ENCODE measurements around the gene TPT1.

Gene TPT1

GRCh38 chr13:45325806-45326205 is 15.2 kb downstream of the TPT1 start:
- no peak for TF ChIP-seq JUND (IDR thresholded peaks at IDR 0.05; ENCODE audit: low read depth)
- DNase-seq (ENCODE audit: low read depth in 1 of 2, low spot score in 1 of 2), result no peak
- in situ Hi-C loops (cut with HindIII; ENCODE audit: low pct_unique_long_range_greater_than_20kb, low sequenced_read_pairs), result no loop called here

- TF ChIP-seq JUND (IDR thresholded peaks at IDR 0.05; ENCODE audit: low read depth), result no peak
- no peak for DNase-seq (ENCODE audit: low read depth in 1 of 2, low spot score in 1 of 2)
- in situ Hi-C loops (cut with HindIII; ENCODE audit: low pct_unique_long_range_greater_than_20kb, low sequenced_read_pairs), result no loop called here
These were observed 19.9 kb downstream of the TPT1 start for GRCh38 chr13:45320876-45321629.

GRCh38 chr13:45316996-45317395 is 24.0 kb downstream of the TPT1 start:
- DNase-seq (ENCODE audit: low read depth in 1 of 2, low spot score in 1 of 2), result no peak
- TF ChIP-seq JUND (IDR thresholded peaks at IDR 0.05; ENCODE audit: low read depth), result no peak
- in situ Hi-C loops (cut with HindIII; ENCODE audit: low pct_unique_long_range_greater_than_20kb, low sequenced_read_pairs), result no loop called here

- DNase-seq (ENCODE audit: low read depth in 1 of 2, low spot score in 1 of 2), result no peak
- in situ Hi-C loops (cut with HindIII; ENCODE audit: low pct_unique_long_range_greater_than_20kb, low sequenced_read_pairs), result no loop called here
- TF ChIP-seq JUND (IDR thresholded peaks at IDR 0.05; ENCODE audit: low read depth), result no peak
These were observed 24.6 kb downstream of the TPT1 start for GRCh38 chr13:45316338-45316737.

GRCh38 chr13:45315520-45316167 is 25.3 kb downstream of the TPT1 start:
- no peak for DNase-seq (ENCODE audit: low read depth in 1 of 2, low spot score in 1 of 2)
- in situ Hi-C loops (cut with HindIII; ENCODE audit: low pct_unique_long_range_greater_than_20kb, low sequenced_read_pairs), result no loop called here
- TF ChIP-seq JUND (IDR thresholded peaks at IDR 0.05; ENCODE audit: low read depth), result no peak

GRCh38 chr13:45314822-45315221 is 26.2 kb downstream of the TPT1 start:
- in situ Hi-C loops (cut with HindIII; ENCODE audit: low pct_unique_long_range_greater_than_20kb, low sequenced_read_pairs), result no loop called here
- no peak for DNase-seq (ENCODE audit: low read depth in 1 of 2, low spot score in 1 of 2)
- TF ChIP-seq JUND (IDR thresholded peaks at IDR 0.05; ENCODE audit: low read depth), result no peak

GRCh38 chr13:45310341-45311131 is 30.4 kb downstream of the TPT1 start:
- no peak for DNase-seq (ENCODE audit: low read depth in 1 of 2, low spot score in 1 of 2)
- in situ Hi-C loops (cut with HindIII; ENCODE audit: low pct_unique_long_range_greater_than_20kb, low sequenced_read_pairs), result no loop called here
- no peak for TF ChIP-seq JUND (IDR thresholded peaks at IDR 0.05; ENCODE audit: low read depth)

- in situ Hi-C loops (cut with HindIII; ENCODE audit: low pct_unique_long_range_greater_than_20kb, low sequenced_read_pairs), result no loop called here
- no peak for TF ChIP-seq JUND (IDR thresholded peaks at IDR 0.05; ENCODE audit: low read depth)
- no peak for DNase-seq (ENCODE audit: low read depth in 1 of 2, low spot score in 1 of 2)
These were observed 34.0 kb downstream of the TPT1 start for GRCh38 chr13:45306966-45307365.

GRCh38 chr13:45305079-45305478 is 35.9 kb downstream of the TPT1 start:
- in situ Hi-C loops (cut with HindIII; ENCODE audit: low pct_unique_long_range_greater_than_20kb, low sequenced_read_pairs), result no loop called here
- DNase-seq (ENCODE audit: low read depth in 1 of 2, low spot score in 1 of 2), result no peak
- TF ChIP-seq JUND (IDR thresholded peaks at IDR 0.05; ENCODE audit: low read depth), result no peak

GRCh38 chr13:45303866-45304265 is 37.1 kb downstream of the TPT1 start:
- no peak for DNase-seq (ENCODE audit: low read depth in 1 of 2, low spot score in 1 of 2)
- no peak for TF ChIP-seq JUND (IDR thresholded peaks at IDR 0.05; ENCODE audit: low read depth)
- in situ Hi-C loops (cut with HindIII; ENCODE audit: low pct_unique_long_range_greater_than_20kb, low sequenced_read_pairs), result no loop called here

- DNase-seq (ENCODE audit: low read depth in 1 of 2, low spot score in 1 of 2), result no peak
- TF ChIP-seq JUND (IDR thresholded peaks at IDR 0.05; ENCODE audit: low read depth), result no peak
- in situ Hi-C loops (cut with HindIII; ENCODE audit: low pct_unique_long_range_greater_than_20kb, low sequenced_read_pairs), result no loop called here
These were observed 38.0 kb downstream of the TPT1 start for GRCh38 chr13:45303026-45303425.

- in situ Hi-C loops (cut with HindIII; ENCODE audit: low pct_unique_long_range_greater_than_20kb, low sequenced_read_pairs), result no loop called here
- no peak for DNase-seq (ENCODE audit: low read depth in 1 of 2, low spot score in 1 of 2)
These were observed 38.5 kb downstream of the TPT1 start for GRCh38 chr13:45302507-45302906.

GRCh38 chr13:45301263-45301662 is 39.7 kb downstream of the TPT1 start:
- no peak for TF ChIP-seq JUND (IDR thresholded peaks at IDR 0.05; ENCODE audit: low read depth)
- peak in 1 of 2 experiments; percentile 25 for DNase-seq (ENCODE audit: low read depth in 1 of 2, low spot score in 1 of 2)
- in situ Hi-C loops (cut with HindIII; ENCODE audit: low pct_unique_long_range_greater_than_20kb, low sequenced_read_pairs), result no loop called here

More at GRCh38 chr13:45302507-45302906, 38.5 kb downstream of the TPT1 start:
- TF ChIP-seq JUND (IDR thresholded peaks at IDR 0.05; ENCODE audit: low read depth), result no peak

All from T47D (cell line).